GM19452 (cell line): ENCODE measurements around the gene TBC1D26.
A peak's percentile ranks its signal among the peaks of the same experiment; 100 is the strongest.
"Not testable (repeated sequence)": the region's sequence is repeated elsewhere in the genome, so short reads cannot be mapped to it uniquely, and the experiment has no call there.

ENCODE experiments used
- ATAC-seq: cut with Tn5 transposase; IDR thresholded peaks from one replicate; pipeline ENCODE4 v1.9.1; 2021; ENCODE audit not compliant: unreplicated experiment

The TBC1D26 gene

GRCh38 chr17:15731900-15732299 is at the start of gene TBC1D26:
TSS of gene TBC1D26 (plus strand) at chr17:15732283. CDS start at chr17:15735349, 3,066 bp downstream.
- ATAC-seq: not testable (repeated sequence)

- ATAC-seq: not testable (repeated sequence)
Measured at GRCh38 chr17:15683135-15683534, 48.9 kb upstream of the TBC1D26 start.

- ATAC-seq: peak; percentile 95
Measured at GRCh38 chr17:15683824-15684478, 48.1 kb upstream of the TBC1D26 start, which contains the start of gene TRIM16. TSS of gene TRIM16 (minus strand) at chr17:15684311. CDS start at chr17:15651609, 32,702 bp downstream.

- ATAC-seq: not testable (repeated sequence)
Measured at GRCh38 chr17:15687494-15687893, 44.6 kb upstream of the TBC1D26 start.

DNA sequence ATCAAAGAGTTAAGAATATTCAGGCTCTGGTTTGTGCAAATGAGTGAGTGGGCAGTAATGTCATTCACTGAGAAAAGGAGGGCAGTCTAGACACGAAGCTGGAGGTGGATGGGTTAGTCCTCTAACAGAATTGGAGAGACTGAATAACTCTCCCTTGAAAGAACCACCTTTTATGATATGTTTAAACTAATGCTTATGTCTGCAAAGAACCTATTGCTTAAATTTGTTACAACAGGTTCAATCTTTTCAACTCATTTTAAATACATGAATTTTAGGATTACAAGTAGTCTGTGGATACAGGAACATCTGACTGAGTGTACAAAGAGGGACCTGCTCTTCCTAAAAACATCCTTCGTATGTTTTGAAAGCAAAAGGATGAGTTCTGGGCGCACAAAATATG is 33.1 kb upstream of the TBC1D26 start:
- ATAC-seq: not testable (repeated sequence)

- peak; percentile 97 for ATAC-seq
Measured at GRCh38 chr17:15699413-15699924, 32.6 kb upstream of the TBC1D26 start, which contains the start of gene ZNF286A. TSS of gene ZNF286A (plus strand) at chr17:15699752. CDS start at chr17:15700330, 578 bp downstream.

DNA sequence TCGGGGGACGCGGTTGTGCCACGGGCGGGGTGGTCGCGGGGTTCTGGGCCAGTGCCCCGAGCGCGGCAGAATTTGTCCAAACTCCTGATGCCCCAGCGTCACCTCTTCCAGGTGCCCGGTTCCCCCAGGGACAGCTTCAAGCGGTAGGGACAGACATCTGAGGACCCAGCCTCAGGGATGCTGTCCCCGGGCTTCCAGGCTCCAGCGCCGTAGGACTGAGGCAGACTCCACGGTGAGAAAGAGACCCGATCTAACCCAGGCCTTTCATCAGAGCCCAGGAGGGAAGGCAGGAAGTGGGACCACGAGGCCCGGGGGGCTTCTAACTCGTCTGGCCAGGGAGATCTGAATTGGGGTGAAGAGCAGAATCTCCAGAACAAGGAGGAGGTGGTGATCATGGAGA is 32.1 kb upstream of the TBC1D26 start:
- ATAC-seq: not testable (repeated sequence)

DNA sequence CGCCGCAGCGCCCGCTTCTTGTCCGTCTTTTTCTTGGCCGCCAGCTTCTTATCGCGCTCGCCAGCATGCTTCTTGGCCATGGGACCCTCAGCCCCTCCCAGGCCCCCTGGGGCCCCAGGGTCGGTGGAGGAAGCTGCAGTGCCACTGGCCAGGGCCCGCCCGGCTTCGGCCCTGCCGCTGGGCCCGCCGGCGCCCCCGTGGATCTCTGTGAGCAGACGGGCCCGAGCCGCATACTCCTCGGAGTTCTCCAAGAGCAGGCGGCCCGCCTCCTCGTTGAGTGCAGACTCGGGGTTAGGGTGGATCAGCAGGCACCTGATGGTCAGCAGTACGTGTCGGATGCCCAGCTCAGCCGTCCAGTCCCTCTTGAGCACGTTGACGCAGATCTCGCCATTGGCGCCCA is 27.8 kb upstream of the TBC1D26 start:
- ATAC-seq: not testable (repeated sequence)

GRCh38 chr17:15704813-15705212 is 27.3 kb upstream of the TBC1D26 start:
- not testable (repeated sequence) for ATAC-seq

DNA sequence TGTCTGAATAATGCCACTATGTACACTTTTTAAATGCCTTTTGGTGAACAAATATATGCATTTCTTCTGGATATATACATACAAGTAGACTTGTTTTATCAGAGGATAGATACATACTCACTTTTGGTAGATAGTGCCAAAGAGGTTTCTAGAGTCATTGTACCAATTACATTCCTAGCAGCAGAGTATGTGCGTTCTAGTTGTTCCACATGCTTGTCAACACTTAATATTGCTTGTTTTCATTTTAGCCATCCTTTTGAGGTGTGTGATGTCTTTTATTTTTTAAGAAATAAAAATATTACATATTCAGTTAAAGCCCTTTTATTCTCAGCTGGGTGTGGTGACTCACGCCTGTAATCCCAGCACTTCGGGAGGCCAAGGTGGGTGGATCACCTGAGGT is 23.2 kb upstream of the TBC1D26 start:
- ATAC-seq: not testable (repeated sequence)

DNA sequence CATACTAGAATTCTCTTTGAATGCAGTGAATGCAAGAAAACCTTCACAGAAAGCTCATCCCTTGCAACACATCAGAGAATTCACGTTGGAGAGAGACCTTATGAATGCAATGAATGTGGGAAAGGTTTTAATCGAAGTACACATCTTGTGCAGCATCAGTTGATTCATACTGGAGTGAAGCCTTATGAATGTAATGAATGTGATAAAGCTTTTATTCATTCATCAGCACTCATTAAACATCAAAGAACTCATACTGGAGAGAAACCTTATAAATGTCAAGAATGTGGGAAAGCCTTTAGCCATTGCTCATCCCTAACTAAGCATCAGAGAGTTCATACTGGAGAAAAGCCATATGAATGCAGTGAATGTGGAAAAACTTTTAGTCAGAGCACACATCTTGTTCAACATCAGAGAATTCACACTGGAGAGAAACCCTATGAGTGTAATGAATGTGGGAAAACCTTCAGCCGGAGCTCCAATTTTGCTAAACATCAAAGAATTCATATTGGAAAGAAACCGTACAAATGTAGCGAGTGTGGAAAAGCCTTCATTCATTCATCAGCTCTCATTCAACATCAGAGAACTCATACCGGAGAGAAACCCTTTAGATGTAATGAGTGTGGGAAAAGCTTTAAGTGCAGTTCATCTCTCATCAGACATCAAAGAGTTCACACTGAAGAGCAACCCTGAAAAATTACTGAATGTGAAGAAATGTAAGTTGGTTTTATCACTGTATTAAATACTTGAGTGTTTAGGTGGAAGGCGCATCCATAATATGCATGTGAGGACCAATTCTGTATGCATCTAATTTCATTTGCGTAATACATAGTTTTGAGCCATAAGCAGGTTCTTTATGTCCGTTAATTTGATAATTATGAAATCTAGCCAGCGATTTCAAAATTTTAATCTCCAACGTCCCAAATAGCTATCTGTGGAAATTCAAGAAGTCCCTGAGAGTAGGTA is 15.2 kb upstream of the TBC1D26 start:
- ATAC-seq: not testable (repeated sequence)

GRCh38 chr17:15730535-15730934 is 1.5 kb upstream of the TBC1D26 start:
- not testable (repeated sequence) for ATAC-seq

DNA sequence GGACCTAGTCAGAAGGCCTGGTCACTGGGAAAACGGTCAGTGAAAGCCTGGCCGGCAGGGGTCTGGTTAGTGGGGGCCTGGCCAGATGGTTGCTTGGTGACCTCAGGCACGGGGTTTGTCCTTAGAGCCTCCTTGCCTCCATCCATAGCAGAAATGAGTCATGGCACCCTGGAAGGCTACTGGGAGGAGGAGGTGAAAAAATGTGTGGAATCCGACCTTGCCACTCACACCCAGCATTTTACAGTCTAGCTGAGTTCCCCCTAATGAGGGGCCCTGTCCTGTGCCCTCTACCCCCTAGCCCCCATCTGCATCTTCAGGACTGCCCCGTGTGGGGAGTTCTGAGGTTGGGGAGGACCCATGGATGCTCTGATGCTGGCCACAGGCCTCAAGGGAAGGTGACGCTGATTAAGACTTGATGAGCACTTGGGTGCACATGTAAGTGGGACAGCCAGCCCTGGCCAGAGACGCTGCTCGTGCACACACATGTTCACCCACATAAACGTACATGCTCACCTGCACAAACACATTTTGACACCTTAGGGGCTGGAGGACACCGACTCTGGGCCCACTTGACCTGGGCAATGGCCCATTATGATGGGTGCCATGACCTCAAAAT is 1.2 kb downstream of the TBC1D26 start:
- ATAC-seq: not testable (repeated sequence)

DNA sequence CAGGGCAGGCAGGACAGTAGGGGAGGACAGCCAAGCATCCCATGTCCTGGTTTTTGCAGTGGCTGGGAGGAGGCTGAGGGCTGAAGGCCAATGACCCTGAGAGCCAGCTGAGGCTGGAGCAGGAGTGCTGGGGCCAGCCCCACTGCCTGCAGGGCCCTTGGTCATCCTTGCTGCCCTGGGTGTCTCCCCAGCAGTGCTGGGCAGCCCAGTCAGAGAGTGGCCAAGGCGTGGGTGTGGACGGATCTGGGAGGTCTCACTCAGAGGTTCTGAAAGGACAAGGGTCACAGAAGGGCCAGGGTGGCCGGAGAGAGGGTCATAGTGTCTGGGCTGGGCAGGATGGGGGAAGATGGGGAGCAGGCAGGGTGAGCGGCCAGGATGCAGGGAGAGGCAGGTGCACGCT is 4.5 kb downstream of the TBC1D26 start:
- ATAC-seq: not testable (repeated sequence)

DNA sequence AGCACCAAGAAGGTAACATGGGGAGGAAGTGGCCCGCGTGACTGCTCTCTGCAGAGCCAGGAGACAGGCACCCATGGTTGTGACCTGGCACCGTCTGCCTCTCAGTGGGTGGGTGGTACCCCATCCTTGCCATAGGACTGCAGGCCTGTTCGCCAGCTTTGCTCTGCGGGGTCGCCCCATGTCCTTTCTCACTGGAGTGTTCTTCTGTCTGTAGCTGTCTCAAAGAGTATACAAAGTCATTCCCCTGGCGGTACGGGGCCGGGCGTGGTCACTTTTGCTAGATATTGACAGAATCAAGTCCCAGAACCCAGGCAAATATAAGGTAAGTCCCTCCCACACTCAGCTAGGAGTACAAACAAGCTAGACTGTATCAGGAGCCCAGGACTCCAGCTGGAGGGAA is 6.0 kb downstream of the TBC1D26 start:
- no peak for ATAC-seq

GRCh38 chr17:15739259-15739658 is 7.2 kb downstream of the TBC1D26 start:
- ATAC-seq: not testable (repeated sequence)

- not testable (repeated sequence) for ATAC-seq
Measured at GRCh38 chr17:15740041-15740440, 8.0 kb downstream of the TBC1D26 start.

- no peak for ATAC-seq
Measured at GRCh38 chr17:15740570-15741120, 8.6 kb downstream of the TBC1D26 start.

- ATAC-seq: no peak
Measured at GRCh38 chr17:15741624-15742023, 9.5 kb downstream of the TBC1D26 start.

- ATAC-seq: no peak
Measured at GRCh38 chr17:15742051-15742795, 10.1 kb downstream of the TBC1D26 start.
